Testis (tissue), 2 donors: ENCODE measurements around the gene LRRK1.

Source experiments
- CTCF ChIP-seq, 3 experiments: fragments of 450-650 bp in 2 of 3; fragments of 200-600 bp in 1 of 3; sonication (generic) in 1 of 3; IDR thresholded peaks; one replicate each; pipeline ENCODE4 v1.5.1; 2016 to 2019; ENCODE audit warnings: antibody characterized with exemption in 3 of 3, mild to moderate bottlenecking in 2 of 3, moderate library complexity in 1 of 3
- POLR2A ChIP-seq: fragments of 450-650 bp; IDR thresholded peaks from one replicate; pipeline ENCODE4 v1.6.1; 2017; ENCODE audit warnings: antibody characterized with exemption, mild to moderate bottlenecking, moderate library complexity

DNA sequence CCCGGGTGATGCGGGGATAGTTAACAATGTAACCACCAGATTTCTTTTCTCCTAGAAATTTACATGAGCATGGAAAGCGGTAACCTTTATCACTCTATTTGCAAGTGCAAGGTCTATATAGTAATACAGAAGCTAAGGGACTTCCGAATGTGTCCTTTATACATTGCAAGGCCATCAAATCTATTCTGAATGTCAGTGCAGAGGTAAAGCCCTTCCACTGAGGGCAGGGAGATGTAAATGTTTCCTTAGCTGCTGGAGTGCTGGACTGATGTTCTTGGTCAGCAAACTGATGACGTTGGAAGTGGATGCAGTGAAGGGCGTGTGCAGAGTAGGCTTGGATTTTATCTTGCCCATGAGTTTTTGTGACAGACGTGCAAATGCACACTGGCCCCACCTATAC, 33.3 kb upstream of the LRRK1 start:
- no peak for TF ChIP-seq CTCF (IDR thresholded peaks at IDR 0.05)
- no peak for TF ChIP-seq POLR2A
